ENCODE results near the gene CCDC102B. TPM values are rescaled to one million over a fixed set of nuclear protein-coding genes. Genes with fewer than 3 reads are reported as not detected.
"Not testable (repeated sequence)": the region's sequence is repeated elsewhere in the genome, so short reads cannot be mapped to it uniquely, and the experiment has no call there.

CCDC102B gene
- total and polyA plus RNA-seq, 2 donors (not counting 1 experiment from before 2014, with no cell fraction given), result 3.9 to 4.0 TPM

- ATAC-seq (ENCODE audit: low read depth) (no peak), DNase-seq (no peak)
- H3K4me1 Mint-ChIP-seq, result no peaks in the 10 kb centered on the region
- ChIA-PET POLR2A (no interaction called here), CTCF (no interaction called here)
- no peak for TF ChIP-seq CTCF (IDR thresholded peaks at IDR 0.05)
- no peak for TF ChIP-seq EZH2 (IDR thresholded peaks at IDR 0.05; ENCODE audit: borderline replicate concordance, insufficient read depth, low read depth, low read length, poor library complexity, severe bottlenecking)
- Histone ChIP-seq H3K27ac (ENCODE audit: low read length in 2 of 2) (no peak overlapping the region), H3K4me3 (ENCODE audit: control extremely low read depth in 1 of 5, extremely low read depth in 1 of 5, insufficient read depth in 1 of 5, low read depth in 2 of 5, low read length in 4 of 5) (no peak overlapping the region), H3K9ac (ENCODE audit: low read length) (no peak overlapping the region), H2AFZ (ENCODE audit: insufficient read depth, low read depth, low read length, poor library complexity, severe bottlenecking) (no peak overlapping the region), H3K4me1 (ENCODE audit: control insufficient read depth in 2 of 2, insufficient read depth in 2 of 2, low read length in 2 of 2) (no peaks in the 10 kb centered on the region), H3K4me2 (replicated peaks; ENCODE audit: low read depth, low read length, poor library complexity, severe bottlenecking) (no peak overlapping the region), H3K36me3 (replicated peaks in 1 of 2; ENCODE audit: control extremely low read depth in 1 of 2, control insufficient read depth in 1 of 2, extremely low read depth in 1 of 2, insufficient read depth in 2 of 2, low read length in 1 of 2) (no peaks in the 10 kb centered on the region), H4K20me1 (ENCODE audit: control insufficient read depth, insufficient read depth, low read length, poor library complexity, severe bottlenecking) (no peaks in the 10 kb centered on the region), H3K27me3 (replicated peaks in 1 of 4; ENCODE audit: control extremely low read depth in 1 of 4, control insufficient read depth in 3 of 4, insufficient read depth in 4 of 4, low read length in 3 of 4) (no peaks in the 10 kb centered on the region), H3K79me2 (ENCODE audit: control insufficient read depth, insufficient read depth, low read length) (no peaks in the 10 kb centered on the region), H3K9me3 (ENCODE audit: control extremely low read depth in 1 of 3, control insufficient read depth in 2 of 3, insufficient read depth in 1 of 3, low read length in 2 of 3) (no peaks in the 10 kb centered on the region)
- H3K9me3 Mint-ChIP-seq (ENCODE audit: insufficient read depth), result no peaks in the 10 kb centered on the region
- 100% methylated on average over 4 of the region's 6 CpGs for WGBS (ENCODE audit: insufficient coverage)
- H3K4me3 Mint-ChIP-seq, result no peak overlapping the region
- no peaks in the 10 kb centered on the region for H3K27me3 Mint-ChIP-seq
- no peak overlapping the region for H3K27ac Mint-ChIP-seq
- intact Hi-C loops (cut with micrococcal nuclease), result no loop called here
These were observed 204.4 kb downstream of the CCDC102B start for GRCh38 chr18:69002233-69002632.

GRCh38 chr18:69006212-69006611, 208.3 kb downstream of the CCDC102B start:
- H3K79me2 ChIP-seq (ENCODE audit: control insufficient read depth, insufficient read depth, low read length); intact Hi-C loops (cut with micrococcal nuclease); H3K4me1 Mint-ChIP-seq; H4K20me1 ChIP-seq (ENCODE audit: control insufficient read depth, insufficient read depth, low read length, poor library complexity, severe bottlenecking); ATAC-seq (ENCODE audit: low read depth); H3K27ac ChIP-seq (ENCODE audit: low read length in 2 of 2); H3K9me3 Mint-ChIP-seq (ENCODE audit: insufficient read depth); H3K4me1 ChIP-seq (ENCODE audit: control insufficient read depth in 2 of 2, insufficient read depth in 2 of 2, low read length in 2 of 2); H3K36me3 ChIP-seq (replicated peaks in 1 of 2; ENCODE audit: control extremely low read depth in 1 of 2, control insufficient read depth in 1 of 2, extremely low read depth in 1 of 2, insufficient read depth in 2 of 2, low read length in 1 of 2); H3K27me3 Mint-ChIP-seq; H3K9me3 ChIP-seq (ENCODE audit: control extremely low read depth in 1 of 3, control insufficient read depth in 2 of 3, insufficient read depth in 1 of 3, low read length in 2 of 3); H3K9ac ChIP-seq (ENCODE audit: low read length); H2AFZ ChIP-seq (ENCODE audit: insufficient read depth, low read depth, low read length, poor library complexity, severe bottlenecking); CTCF ChIA-PET; H3K4me3 Mint-ChIP-seq; POLR2A ChIA-PET; H3K4me2 ChIP-seq (replicated peaks; ENCODE audit: low read depth, low read length, poor library complexity, severe bottlenecking); H3K4me3 ChIP-seq (ENCODE audit: control extremely low read depth in 1 of 5, extremely low read depth in 1 of 5, insufficient read depth in 1 of 5, low read depth in 2 of 5, low read length in 4 of 5); H3K27me3 ChIP-seq (replicated peaks in 1 of 4; ENCODE audit: control extremely low read depth in 1 of 4, control insufficient read depth in 3 of 4, insufficient read depth in 4 of 4, low read length in 3 of 4); H3K27ac Mint-ChIP-seq; DNase-seq: not testable (repeated sequence)
- no CpG with 5 or more reads among the region's 4 CpGs for WGBS (ENCODE audit: insufficient coverage)
